Right lobe of liver (tissue), 4 donors: Measurements from ENCODE around the gene FAM83C.

Experiments used
- POLR2A ChIP-seq: fragments of 450-650 bp; IDR thresholded peaks from one replicate; pipeline ENCODE4 v1.6.1; 2017; ENCODE audit warnings: antibody characterized with exemption, mild to moderate bottlenecking
- TF ChIP-seq, protein P1 (sequence below), 4 donors: fragments of 200-600 bp in 3 of 4; fragments of 450-650 bp in 1 of 4; IDR thresholded peaks; one replicate each; pipeline versions ENCODE4 v1.5.1 to v1.8.0; 2016 to 2022; ENCODE audit warnings: antibody characterized with exemption in 4 of 4, mild to moderate bottlenecking in 2 of 4
- donor health status: DM: no; HTN: no; CAD: no.
- donor health status: DM: no; HTN: no; CAD: no.
- donor health status: DM: no; HTN: yes; CAD: no.

DNA sequence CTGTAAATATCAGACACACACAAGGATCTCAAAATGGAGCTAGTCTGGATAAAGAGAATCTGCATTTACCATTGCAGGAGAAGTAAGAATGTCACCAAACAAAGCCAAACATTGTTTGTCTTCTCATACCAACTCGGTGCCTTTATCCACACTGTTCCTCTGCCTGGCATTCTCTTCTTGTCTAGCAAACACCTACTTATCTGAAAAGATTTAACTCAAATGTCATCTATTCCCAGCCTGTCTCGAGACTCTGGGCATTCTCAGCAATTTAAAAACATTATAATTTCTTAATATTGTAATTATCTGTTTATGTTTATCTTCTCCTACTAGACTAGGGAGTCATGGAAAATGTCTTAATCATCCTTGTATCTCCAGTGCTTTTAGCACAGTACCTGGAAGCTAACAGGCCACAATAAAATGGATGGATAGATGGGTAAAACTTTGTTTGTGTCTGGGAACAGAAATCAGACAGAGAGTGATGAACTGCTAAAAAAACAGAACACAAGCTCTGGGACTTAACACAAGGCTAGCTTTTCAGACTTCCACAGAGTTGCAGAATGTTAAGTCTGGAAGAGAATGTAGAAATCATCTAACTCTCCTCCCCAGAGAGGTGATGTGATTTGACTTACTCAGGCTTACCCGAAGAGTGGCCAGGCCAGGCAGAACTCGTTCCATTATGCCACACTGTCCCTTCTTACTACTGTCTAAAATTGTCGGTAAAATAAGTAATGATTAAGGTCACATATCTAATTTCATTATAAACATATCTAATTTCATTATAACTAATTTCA is 42.3 kb upstream of the FAM83C start:
- TF ChIP-seq, protein P1, sequence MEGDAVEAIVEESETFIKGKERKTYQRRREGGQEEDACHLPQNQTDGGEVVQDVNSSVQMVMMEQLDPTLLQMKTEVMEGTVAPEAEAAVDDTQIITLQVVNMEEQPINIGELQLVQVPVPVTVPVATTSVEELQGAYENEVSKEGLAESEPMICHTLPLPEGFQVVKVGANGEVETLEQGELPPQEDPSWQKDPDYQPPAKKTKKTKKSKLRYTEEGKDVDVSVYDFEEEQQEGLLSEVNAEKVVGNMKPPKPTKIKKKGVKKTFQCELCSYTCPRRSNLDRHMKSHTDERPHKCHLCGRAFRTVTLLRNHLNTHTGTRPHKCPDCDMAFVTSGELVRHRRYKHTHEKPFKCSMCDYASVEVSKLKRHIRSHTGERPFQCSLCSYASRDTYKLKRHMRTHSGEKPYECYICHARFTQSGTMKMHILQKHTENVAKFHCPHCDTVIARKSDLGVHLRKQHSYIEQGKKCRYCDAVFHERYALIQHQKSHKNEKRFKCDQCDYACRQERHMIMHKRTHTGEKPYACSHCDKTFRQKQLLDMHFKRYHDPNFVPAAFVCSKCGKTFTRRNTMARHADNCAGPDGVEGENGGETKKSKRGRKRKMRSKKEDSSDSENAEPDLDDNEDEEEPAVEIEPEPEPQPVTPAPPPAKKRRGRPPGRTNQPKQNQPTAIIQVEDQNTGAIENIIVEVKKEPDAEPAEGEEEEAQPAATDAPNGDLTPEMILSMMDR (IDR thresholded peaks at IDR 0.05), result no peak
- no peak for TF ChIP-seq POLR2A
